Hepatocyte (in vitro differentiated cells): ENCODE data around the gene ZNF567.

Experiments
- EZH2 ChIP-seq: fragments of 200-600 bp; sonication (generic); IDR thresholded peaks from 2 replicates; pipeline ENCODE4 v1.6.1; 2016; ENCODE audit warnings: antibody characterized with exemption, mild to moderate bottlenecking, borderline replicate concordance
- TF ChIP-seq, protein P1 (sequence below): fragments of 200-600 bp; sonication (generic); IDR thresholded peaks from 2 replicates; pipeline ENCODE4 v1.5.1; 2016; ENCODE audit warnings: antibody characterized with exemption, mild to moderate bottlenecking; ENCODE audit not compliant: poor library complexity

DNA sequence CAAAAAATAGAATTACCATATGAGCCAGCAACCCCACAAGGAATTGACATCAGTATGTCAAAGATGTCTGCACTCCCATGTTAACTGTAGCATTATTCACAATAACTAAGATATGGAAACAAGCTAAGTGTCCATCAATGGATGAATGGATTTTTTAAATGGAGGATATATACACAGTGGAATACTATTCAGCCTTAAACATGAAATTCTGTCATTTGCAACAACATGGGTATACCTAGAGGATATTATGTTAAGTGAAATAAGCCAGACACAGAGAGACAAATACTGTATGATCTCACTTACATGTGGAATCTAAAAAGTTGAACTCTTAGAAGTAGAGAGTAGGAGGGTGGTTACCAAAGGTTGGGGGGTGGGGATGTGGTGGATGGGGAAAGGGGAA is 8.0 kb upstream of the ZNF567 start:
- TF ChIP-seq, protein P1, sequence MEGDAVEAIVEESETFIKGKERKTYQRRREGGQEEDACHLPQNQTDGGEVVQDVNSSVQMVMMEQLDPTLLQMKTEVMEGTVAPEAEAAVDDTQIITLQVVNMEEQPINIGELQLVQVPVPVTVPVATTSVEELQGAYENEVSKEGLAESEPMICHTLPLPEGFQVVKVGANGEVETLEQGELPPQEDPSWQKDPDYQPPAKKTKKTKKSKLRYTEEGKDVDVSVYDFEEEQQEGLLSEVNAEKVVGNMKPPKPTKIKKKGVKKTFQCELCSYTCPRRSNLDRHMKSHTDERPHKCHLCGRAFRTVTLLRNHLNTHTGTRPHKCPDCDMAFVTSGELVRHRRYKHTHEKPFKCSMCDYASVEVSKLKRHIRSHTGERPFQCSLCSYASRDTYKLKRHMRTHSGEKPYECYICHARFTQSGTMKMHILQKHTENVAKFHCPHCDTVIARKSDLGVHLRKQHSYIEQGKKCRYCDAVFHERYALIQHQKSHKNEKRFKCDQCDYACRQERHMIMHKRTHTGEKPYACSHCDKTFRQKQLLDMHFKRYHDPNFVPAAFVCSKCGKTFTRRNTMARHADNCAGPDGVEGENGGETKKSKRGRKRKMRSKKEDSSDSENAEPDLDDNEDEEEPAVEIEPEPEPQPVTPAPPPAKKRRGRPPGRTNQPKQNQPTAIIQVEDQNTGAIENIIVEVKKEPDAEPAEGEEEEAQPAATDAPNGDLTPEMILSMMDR: no peak
- TF ChIP-seq EZH2: no peak
